Keratinocyte (primary cell): ENCODE data around the gene METTL24.

ENCODE experiments used
- CTCF ChIP-seq, 3 experiments: IDR thresholded peaks in 1 of 3; conservative IDR thresholded peaks in 1 of 3; optimal IDR thresholded peaks in 1 of 3; 2 replicates in 2 of 3; 3 replicates in 1 of 3; pipeline versions ENCODE3 to v1.5.1; 2011; ENCODE audit warnings: low read length in 3 of 3, mild to moderate bottlenecking in 3 of 3, moderate library complexity in 2 of 3, control low read depth in 1 of 3, inconsistent platforms in 1 of 3; ENCODE audit not compliant: insufficient read depth in 2 of 3; ENCODE audit errors: extremely low read depth in 1 of 3
- EZH2 ChIP-seq: IDR thresholded peaks from one replicate; pipeline ENCODE4 v1.6.1; 2012; ENCODE audit warnings: inconsistent platforms, mild to moderate bottlenecking, low read length, moderate library complexity

- TF ChIP-seq CTCF (optimal IDR thresholded peaks at IDR 0.05 in 1 of 3, IDR thresholded peaks at IDR 0.05 in 1 of 3, conservative IDR thresholded peaks at IDR 0.05 in 1 of 3; ENCODE audit: extremely low read depth in 1 of 3, insufficient read depth in 2 of 3, low read length in 3 of 3) (no peak), EZH2 (no peak)
Observed at GRCh38 chr6:110340392-110340965, 17.7 kb downstream of the METTL24 start.
